Thyroid gland (tissue), 4 donors: ENCODE measurements around the gene NCKAP5L.

Experiments used
- POLR2A ChIP-seq, 2 donors: fragments of 450-650 bp; IDR thresholded peaks; one replicate each; pipeline ENCODE4 v1.6.1; 2017; ENCODE audit warnings: antibody characterized with exemption in 2 of 2, mild to moderate bottlenecking in 2 of 2, moderate library complexity in 1 of 2
- TF ChIP-seq, protein P1 (sequence below), 6 experiments: fragments of 200-600 bp in 3 of 6; fragments of 450-650 bp in 3 of 6; sonication (generic) in 3 of 6; IDR thresholded peaks; one replicate each; pipeline ENCODE4 v1.5.1; 2016 to 2019; ENCODE audit warnings: antibody characterized with exemption in 6 of 6, mild to moderate bottlenecking in 2 of 6, inconsistent platforms in 1 of 6, moderate library complexity in 1 of 6

DNA sequence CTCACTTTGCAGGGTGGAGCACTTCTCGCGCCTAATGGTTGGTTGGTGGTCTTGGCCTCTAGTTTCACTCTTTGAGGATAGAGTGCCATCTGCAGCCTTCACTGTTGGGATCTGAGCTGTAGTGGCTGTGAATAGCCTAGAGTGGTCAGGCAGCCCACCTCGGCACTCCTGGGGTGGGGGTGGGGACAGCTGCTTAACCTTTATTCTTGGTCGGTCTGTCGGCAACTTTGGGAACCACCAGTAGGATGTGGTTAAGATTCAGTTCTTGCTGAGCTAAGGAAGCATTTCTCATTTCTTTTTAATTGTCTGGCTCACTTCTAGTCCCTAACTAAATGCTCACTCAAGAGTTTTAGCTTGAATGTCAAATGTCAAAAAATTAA, 65.8 kb downstream of the NCKAP5L start:
- TF ChIP-seq, protein P1, sequence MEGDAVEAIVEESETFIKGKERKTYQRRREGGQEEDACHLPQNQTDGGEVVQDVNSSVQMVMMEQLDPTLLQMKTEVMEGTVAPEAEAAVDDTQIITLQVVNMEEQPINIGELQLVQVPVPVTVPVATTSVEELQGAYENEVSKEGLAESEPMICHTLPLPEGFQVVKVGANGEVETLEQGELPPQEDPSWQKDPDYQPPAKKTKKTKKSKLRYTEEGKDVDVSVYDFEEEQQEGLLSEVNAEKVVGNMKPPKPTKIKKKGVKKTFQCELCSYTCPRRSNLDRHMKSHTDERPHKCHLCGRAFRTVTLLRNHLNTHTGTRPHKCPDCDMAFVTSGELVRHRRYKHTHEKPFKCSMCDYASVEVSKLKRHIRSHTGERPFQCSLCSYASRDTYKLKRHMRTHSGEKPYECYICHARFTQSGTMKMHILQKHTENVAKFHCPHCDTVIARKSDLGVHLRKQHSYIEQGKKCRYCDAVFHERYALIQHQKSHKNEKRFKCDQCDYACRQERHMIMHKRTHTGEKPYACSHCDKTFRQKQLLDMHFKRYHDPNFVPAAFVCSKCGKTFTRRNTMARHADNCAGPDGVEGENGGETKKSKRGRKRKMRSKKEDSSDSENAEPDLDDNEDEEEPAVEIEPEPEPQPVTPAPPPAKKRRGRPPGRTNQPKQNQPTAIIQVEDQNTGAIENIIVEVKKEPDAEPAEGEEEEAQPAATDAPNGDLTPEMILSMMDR (IDR thresholded peaks at IDR 0.05) = no peak
- no peak for TF ChIP-seq POLR2A (IDR thresholded peaks at IDR 0.05)
